K562 (cell line): Measurements from ENCODE around the gene SLC35E2B. TPM values are rescaled to one million over a fixed set of nuclear protein-coding genes. Genes with fewer than 3 reads are reported as not detected.

Source experiments
- CGGBP1 ChIP-seq: fragments of 250-450 bp; sonication (Bioruptor Pico); IDR thresholded peaks from 2 replicates; pipeline ENCODE4 v1.9.0; 2021; ENCODE audit warnings: mild to moderate bottlenecking
- CREM ChIP-seq: IDR thresholded peaks from 2 replicates; pipeline ENCODE4 v1.6.1; 2014; ENCODE audit warnings: antibody characterized with exemption, low read depth
- HMGXB4 ChIP-seq: sonication (generic); formaldehyde crosslinking; IDR thresholded peaks from 2 replicates; pipeline ENCODE4 v1.8.1; 2023; ENCODE audit warnings: mild to moderate bottlenecking, missing genetic modification reagents
- KDM2B ChIP-seq: fragments of 250-450 bp; sonication (Bioruptor Pico); IDR thresholded peaks from 2 replicates; pipeline ENCODE4 v1.8.0; 2021; ENCODE audit warnings: mild to moderate bottlenecking, moderate library complexity
- L3MBTL2 ChIP-seq: fragments of 450-650 bp; IDR thresholded peaks from 2 replicates; pipeline ENCODE4 v1.6.1; 2016; ENCODE audit warnings: mild to moderate bottlenecking, moderate library complexity
- MXI1 ChIP-seq: IDR thresholded peaks from 2 replicates; pipeline ENCODE4 v1.6.1; 2011; ENCODE audit warnings: low read depth, mild to moderate bottlenecking, improper control_type of control experiment, low read length
- NKRF ChIP-seq: fragments of 450-650 bp; IDR thresholded peaks from 2 replicates; pipeline ENCODE4 v1.6.1; 2016; ENCODE audit warnings: borderline replicate concordance
- NR2F6 ChIP-seq: fragments of 450-650 bp; formaldehyde crosslinking; IDR thresholded peaks from 2 replicates; pipeline ENCODE4 v1.4.0; 2020; ENCODE audit warnings: mild to moderate bottlenecking
- PHF20 ChIP-seq: fragments of 450-650 bp; IDR thresholded peaks from 2 replicates; pipeline ENCODE4 v1.6.1; 2018; ENCODE audit not compliant: partially characterized antibody
- PPARD ChIP-seq: fragments of 250-450 bp; sonication (Bioruptor Pico); IDR thresholded peaks from 2 replicates; pipeline ENCODE4 v1.8.0; 2022; ENCODE audit warnings: inconsistent platforms, mild to moderate bottlenecking, moderate library complexity
- RBM22 ChIP-seq: fragments of 200-400 bp; formaldehyde crosslinking; IDR thresholded peaks from 2 replicates; pipeline ENCODE4 v1.6.1; 2018; ENCODE audit warnings: low read length, low read depth; ENCODE audit not compliant: poor library complexity, severe bottlenecking
- SIX5 ChIP-seq, 2 experiments: IDR thresholded peaks; 2 replicates each; pipeline ENCODE4 v1.6.1; 2011; ENCODE audit warnings: low read length in 2 of 2, borderline replicate concordance in 1 of 2, low read depth in 1 of 2, mild to moderate bottlenecking in 1 of 2, moderate library complexity in 1 of 2; ENCODE audit not compliant: insufficient read depth in 1 of 2
- SNIP1 ChIP-seq: fragments of 450-650 bp; IDR thresholded peaks from 2 replicates; pipeline ENCODE4 v1.7.1; 2017; ENCODE audit warnings: low read depth, mild to moderate bottlenecking
- TRIM24 ChIP-seq, 2 experiments: fragments of 450-650 bp; IDR thresholded peaks; 2 replicates each; pipeline ENCODE4 v1.6.1; 2016
- USF1 ChIP-seq: sonication (generic); formaldehyde crosslinking; IDR thresholded peaks from 2 replicates; pipeline ENCODE4 v1.9.0; 2022; ENCODE audit warnings: mild to moderate bottlenecking, missing genetic modification reagents
- ZNF431 ChIP-seq: sonication (generic); formaldehyde crosslinking; IDR thresholded peaks from 2 replicates; pipeline ENCODE4 v1.8.0; 2022; ENCODE audit warnings: mild to moderate bottlenecking, missing genetic modification reagents
- polyA plus RNA-seq, 8 experiments: library from polyadenylated mRNA; depleted of rRNA in 4 of 8; stranded (reverse) in 5 of 8; unstranded in 3 of 8; fragments of >200 nt; fragmentation: Nextera tagmentation in 2 of 8; fragmentation: Illumina TruSeq in 1 of 8; extraction: Ambion mirVana in 2 of 8; extraction: Trizol in 1 of 8; gene quantifications; 2 replicates each; pipeline versions ENCODE4 v1.2.1 to v1.2.3, GENCODE V29; 2011 to 2014; ENCODE audit warnings: inconsistent platforms in 1 of 8, missing spikeins in 1 of 8
- total RNA-seq, 7 experiments: library from RNA; depleted of rRNA in 6 of 7; stranded (reverse); fragments of >200 nt in 6 of 7; fragmentation: Illumina TruSeq in 2 of 7; extraction: Trizol in 2 of 7; gene quantifications; 2 replicates each; pipeline versions ENCODE4 v1.2.1 to v1.2.3, GENCODE V29; 2011 to 2021; ENCODE audit warnings: low replicate concordance in 1 of 7
- TF ChIP-seq, protein P1 (sequence below): fragments of 200-800 bp; sonication (Bioruptor generic); IDR thresholded peaks from 2 replicates; pipeline ENCODE4 v1.6.1; 2016; ENCODE audit warnings: missing genetic modification characterization, missing compliant biosample characterization

SLC35E2B gene
- total and polyA plus RNA-seq, 9 of the 15 experiments (the other 6 are each of a cell fraction or from before 2014, with no cell fraction given) = 4.7 to 44.6 (median 20.7) TPM

DNA sequence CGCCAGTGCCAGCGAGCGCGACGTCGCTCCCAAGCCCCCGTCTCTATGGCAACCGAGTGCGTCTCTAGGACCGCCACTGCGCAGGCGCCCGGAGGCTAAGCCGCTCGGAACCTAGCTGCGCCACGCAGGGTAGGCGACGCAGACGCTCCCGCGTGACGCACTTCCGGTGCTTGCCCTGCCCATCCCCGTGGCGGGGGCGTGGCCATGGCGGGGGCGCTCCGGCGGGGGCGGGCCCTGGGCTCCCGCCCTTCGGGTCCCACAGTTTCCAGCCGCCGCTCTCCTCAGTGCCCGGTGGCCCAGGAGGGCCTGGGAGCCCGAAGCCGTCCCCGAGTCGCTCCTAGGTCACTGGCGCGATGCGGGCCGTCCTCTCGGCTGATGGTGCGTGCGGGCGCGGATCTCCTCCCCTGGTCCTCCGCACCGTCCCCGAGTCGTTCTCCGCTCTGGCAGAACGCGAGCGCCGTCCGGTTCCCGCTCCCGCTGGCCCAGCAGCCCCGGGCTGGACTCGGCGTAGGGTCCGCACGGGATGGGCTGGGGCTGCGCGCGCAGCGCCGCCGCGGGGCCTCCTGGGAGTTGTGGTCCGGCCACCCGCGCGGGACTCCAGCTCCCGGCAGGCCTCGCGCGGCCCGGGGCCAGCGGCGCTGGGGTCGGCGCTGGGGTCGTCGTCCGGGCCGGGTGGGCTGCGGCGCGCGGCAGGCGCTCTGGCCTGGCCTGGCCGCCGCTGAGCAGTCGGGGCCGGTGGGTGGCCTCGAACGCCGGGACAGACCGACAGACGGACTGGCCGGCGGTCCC is 77.1 kb downstream of the SLC35E2B start, which contains the start of gene MIB2 (continued):
- TF ChIP-seq USF1 (CRISPR knock-in tag) (peak; percentile 69), MXI1 (peak; percentile 95), HMGXB4 (peak; percentile 76; the same call in 1 of the 2 replicates), SNIP1 (no peak), PPARD (CRISPR knock-in tag) (no peak), SIX5 (IDR thresholded peaks at IDR 0.05; ENCODE audit: borderline replicate concordance in 1 of 2, insufficient read depth in 1 of 2, low read depth in 1 of 2, low read length in 2 of 2) (peak; percentile 62 to 75), PHF20 (peak; percentile 80), CREM (peak; percentile 100), L3MBTL2 (peak; percentile 62), NR2F6 (CRISPR knock-in tag) (no peak), CGGBP1 (CRISPR knock-in tag) (peak; percentile 87; the same call in 1 of the 2 replicates), ZNF431 (CRISPR knock-in tag) (no peak), NKRF (peak; percentile 10; the same call in 1 of the 2 replicates), TRIM24 (IDR thresholded peaks at IDR 0.05) (0 out of 4 replicates have a peak, but pooled peaks of 1 of the 2 experiments have one; percentile 24), RBM22 (peak; percentile 76), KDM2B (CRISPR knock-in tag) (0 out of 2 replicates have a peak, but pooled peaks have one; percentile 13)
- TF ChIP-seq, protein P1, sequence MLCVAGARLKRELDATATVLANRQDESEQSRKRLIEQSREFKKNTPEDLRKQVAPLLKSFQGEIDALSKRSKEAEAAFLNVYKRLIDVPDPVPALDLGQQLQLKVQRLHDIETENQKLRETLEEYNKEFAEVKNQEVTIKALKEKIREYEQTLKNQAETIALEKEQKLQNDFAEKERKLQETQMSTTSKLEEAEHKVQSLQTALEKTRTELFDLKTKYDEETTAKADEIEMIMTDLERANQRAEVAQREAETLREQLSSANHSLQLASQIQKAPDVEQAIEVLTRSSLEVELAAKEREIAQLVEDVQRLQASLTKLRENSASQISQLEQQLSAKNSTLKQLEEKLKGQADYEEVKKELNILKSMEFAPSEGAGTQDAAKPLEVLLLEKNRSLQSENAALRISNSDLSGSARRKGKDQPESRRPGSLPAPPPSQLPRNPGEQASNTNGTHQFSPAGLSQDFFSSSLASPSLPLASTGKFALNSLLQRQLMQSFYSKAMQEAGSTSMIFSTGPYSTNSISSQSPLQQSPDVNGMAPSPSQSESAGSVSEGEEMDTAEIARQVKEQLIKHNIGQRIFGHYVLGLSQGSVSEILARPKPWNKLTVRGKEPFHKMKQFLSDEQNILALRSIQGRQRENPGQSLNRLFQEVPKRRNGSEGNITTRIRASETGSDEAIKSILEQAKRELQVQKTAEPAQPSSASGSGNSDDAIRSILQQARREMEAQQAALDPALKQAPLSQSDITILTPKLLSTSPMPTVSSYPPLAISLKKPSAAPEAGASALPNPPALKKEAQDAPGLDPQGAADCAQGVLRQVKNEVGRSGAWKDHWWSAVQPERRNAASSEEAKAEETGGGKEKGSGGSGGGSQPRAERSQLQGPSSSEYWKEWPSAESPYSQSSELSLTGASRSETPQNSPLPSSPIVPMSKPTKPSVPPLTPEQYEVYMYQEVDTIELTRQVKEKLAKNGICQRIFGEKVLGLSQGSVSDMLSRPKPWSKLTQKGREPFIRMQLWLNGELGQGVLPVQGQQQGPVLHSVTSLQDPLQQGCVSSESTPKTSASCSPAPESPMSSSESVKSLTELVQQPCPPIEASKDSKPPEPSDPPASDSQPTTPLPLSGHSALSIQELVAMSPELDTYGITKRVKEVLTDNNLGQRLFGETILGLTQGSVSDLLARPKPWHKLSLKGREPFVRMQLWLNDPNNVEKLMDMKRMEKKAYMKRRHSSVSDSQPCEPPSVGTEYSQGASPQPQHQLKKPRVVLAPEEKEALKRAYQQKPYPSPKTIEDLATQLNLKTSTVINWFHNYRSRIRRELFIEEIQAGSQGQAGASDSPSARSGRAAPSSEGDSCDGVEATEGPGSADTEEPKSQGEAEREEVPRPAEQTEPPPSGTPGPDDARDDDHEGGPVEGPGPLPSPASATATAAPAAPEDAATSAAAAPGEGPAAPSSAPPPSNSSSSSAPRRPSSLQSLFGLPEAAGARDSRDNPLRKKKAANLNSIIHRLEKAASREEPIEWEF (CRISPR knock-in tag) = no peak
